K562 (cell line): ENCODE results near the gene KRT80. TPM values are rescaled to one million over a fixed set of nuclear protein-coding genes. Genes with fewer than 3 reads are reported as not detected.

ENCODE experiments used
- ATAC-seq: fragments of 200-7000 bp; cut with Tn5 transposase; 3 replicates; pipeline ENCODE4 v1.9.1; 2020; ENCODE audit warnings: moderate library complexity
- BruUV-seq: library from RNA; stranded (reverse); fragments of 400-500 nt; replicated peaks from 2 replicates; lab custom pipeline; 2021; lab: Mats Ljungman, UMichigan
- CTCF ChIA-PET: fragments of 300-600 bp; formaldehyde crosslinking; extraction: SDS; loops from one replicate; lab custom pipeline; 2021; ENCODE audit warnings: low intra/inter-chr PET ratio; lab: Yijun Ruan, JAX
- POLR2A ChIA-PET: fragments of 300-600, 350-650 bp; sonication (Branson Sonifier 250); formaldehyde crosslinking; extraction: SDS; loops from one replicate; lab custom pipeline; 2021; ENCODE audit warnings: antibody characterized with exemption, inconsistent platforms; lab: Yijun Ruan, JAX
- DNase-seq, 4 experiments: peaks; one replicate each; pipeline versions ENCODE4 v3.0.0 to v3.0.0-alpha.2; 2011 to 2018; ENCODE audit warnings: low spot score in 3 of 4, mixed read lengths in 3 of 4; ENCODE audit errors: extremely low read depth in 1 of 4
- FAIRE-seq: peaks from 2 replicates; lab custom pipeline; 2011; peaks lifted over from hg19 to GRCh38; lab: Jason Lieb, UNC
- H2AFZ ChIP-seq: 2 replicates; pipeline ENCODE4 v1.6.0; 2011; ENCODE audit warnings: low read depth, low read length, control low read depth, inconsistent platforms
- H3K27ac ChIP-seq: fragments of 200-600 bp; 3 replicates; pipeline ENCODE4 v1.8.0; 2011; ENCODE audit warnings: low read depth, mild to moderate bottlenecking, control low read depth, inconsistent platforms, low read length, moderate library complexity, mixed read lengths; ENCODE audit errors: extremely low read depth
- H3K27me3 ChIP-seq, 2 experiments: fragments of 300-600 bp in 1 of 2; 2 replicates in 1 of 2; 3 replicates in 1 of 2; pipeline versions ENCODE4 v1.6.0 to v1.8.0; 2011; ENCODE audit warnings: inconsistent platforms in 2 of 2, low read length in 2 of 2, mild to moderate bottlenecking in 1 of 2, mixed read lengths in 1 of 2, moderate library complexity in 1 of 2; ENCODE audit not compliant: control insufficient read depth in 2 of 2, insufficient read depth in 2 of 2
- H3K36me3 ChIP-seq: fragments of 300-600 bp; 3 replicates; pipeline ENCODE4 v1.8.0; 2011; ENCODE audit warnings: mild to moderate bottlenecking, low read length, inconsistent platforms; ENCODE audit not compliant: control insufficient read depth, insufficient read depth
- H3K4me1 ChIP-seq, 2 experiments: fragments of 200-600 bp in 1 of 2; replicated peaks in 1 of 2; 2 replicates in 1 of 2; 3 replicates in 1 of 2; pipeline versions ENCODE4 v1.5.1 to v1.8.0; 2011; ENCODE audit warnings: inconsistent platforms in 2 of 2, low read length in 2 of 2, mild to moderate bottlenecking in 1 of 2, mixed read lengths in 1 of 2, moderate library complexity in 1 of 2; ENCODE audit not compliant: control insufficient read depth in 2 of 2, insufficient read depth in 2 of 2
- H3K4me2 ChIP-seq: 2 replicates; pipeline ENCODE4 v1.6.1; 2011; ENCODE audit warnings: low read length, control low read depth, inconsistent platforms, mixed read lengths; ENCODE audit not compliant: insufficient read depth
- H3K4me3 ChIP-seq: fragments of 200-600 bp; sonication (generic), shearing (Covaris generic); 2 replicates; pipeline ENCODE4 v1.5.1; 2016; ENCODE audit warnings: control low read depth, inconsistent platforms
- H3K79me2 ChIP-seq: fragments of 200-600 bp; 3 replicates; pipeline ENCODE4 v1.8.0; 2011; ENCODE audit warnings: low read length, inconsistent platforms; ENCODE audit not compliant: control insufficient read depth, insufficient read depth
- H3K9ac ChIP-seq, 2 experiments: 2 replicates each; pipeline versions ENCODE4 v1.6.0 to v1.6.1; 2011; ENCODE audit warnings: low read depth in 2 of 2, low read length in 2 of 2, control low read depth in 1 of 2, inconsistent platforms in 1 of 2, mild to moderate bottlenecking in 1 of 2, mixed read lengths in 1 of 2; ENCODE audit not compliant: insufficient read depth in 1 of 2
- H3K9me1 ChIP-seq: one replicate; pipeline ENCODE4 v1.6.0; 2011; ENCODE audit warnings: inconsistent platforms, mild to moderate bottlenecking, low read length, moderate library complexity; ENCODE audit not compliant: control insufficient read depth, insufficient read depth
- H3K9me3 ChIP-seq: replicated peaks from 2 replicates; pipeline ENCODE4 v1.5.1; 2011; ENCODE audit warnings: low read depth, low read length, inconsistent platforms; ENCODE audit not compliant: control insufficient read depth, insufficient read depth
- H4K20me1 ChIP-seq: replicated peaks from 2 replicates; pipeline ENCODE4 v1.6.1; 2011; ENCODE audit warnings: low read length, inconsistent platforms, mixed read lengths; ENCODE audit not compliant: control insufficient read depth, insufficient read depth
- ATF7 ChIP-seq: fragments of 450-650 bp; IDR thresholded peaks from 2 replicates; pipeline ENCODE4 v1.7.1; 2014; ENCODE audit warnings: mild to moderate bottlenecking, moderate library complexity
- FOXA1 ChIP-seq: fragments of 450-650 bp; IDR thresholded peaks from 2 replicates; pipeline ENCODE4 v1.6.1; 2016; ENCODE audit warnings: mild to moderate bottlenecking, borderline replicate concordance
- MEF2D ChIP-seq: conservative IDR thresholded peaks from 2 replicates; pipeline ENCODE4 v1.6.1; 2016; ENCODE audit warnings: low read depth, missing genetic modification characterization, missing compliant biosample characterization
- RFX7 ChIP-seq: fragments of 250-450 bp; sonication (Bioruptor Pico); IDR thresholded peaks from 2 replicates; pipeline ENCODE4 v1.5.1; 2021; ENCODE audit warnings: mild to moderate bottlenecking
- WGBS: fragments of 100-300 bp; shearing (Covaris generic); methylation state at CpG from one replicate; pipeline ENCODE4 v1.1.6; 2016; ENCODE audit warnings: low coverage, mixed read lengths; ENCODE audit not compliant: insufficient coverage; ENCODE audit errors: missing lambda C conversion rate; 5-methylcytosine and 5-hydroxymethylcytosine counted together
- in situ Hi-C: fragments of 300-500 bp; cut with MboI; formaldehyde crosslinking; loops from 4 replicates; pipeline ENCODE4 v1.15.0; 2018; ENCODE audit warnings: inconsistent platforms, mixed read lengths
- intact Hi-C: fragments of 100-400 bp; cut with micrococcal nuclease; formaldehyde crosslinking; loops from 2 replicates; pipeline ENCODE4 v1.14.2; 2022
- polyA plus RNA-seq, 8 experiments: library from polyadenylated mRNA; depleted of rRNA in 4 of 8; stranded (reverse) in 5 of 8; unstranded in 3 of 8; fragments of >200 nt; fragmentation: Nextera tagmentation in 2 of 8; fragmentation: Illumina TruSeq in 1 of 8; extraction: Ambion mirVana in 2 of 8; extraction: Trizol in 1 of 8; gene quantifications; 2 replicates each; pipeline versions ENCODE4 v1.2.1 to v1.2.3, GENCODE V29; 2011 to 2014; ENCODE audit warnings: inconsistent platforms in 1 of 8, missing spikeins in 1 of 8
- total RNA-seq, 7 experiments: library from RNA; depleted of rRNA in 6 of 7; stranded (reverse); fragments of >200 nt in 6 of 7; fragmentation: Illumina TruSeq in 2 of 7; extraction: Trizol in 2 of 7; gene quantifications; 2 replicates each; pipeline versions ENCODE4 v1.2.1 to v1.2.3, GENCODE V29; 2011 to 2021; ENCODE audit warnings: low replicate concordance in 1 of 7

Gene KRT80
- total and polyA plus RNA-seq, 9 of the 15 experiments (the other 6 are each of a cell fraction or from before 2014, with no cell fraction given), result not detected

GRCh38 chr12:52204095-52204930 lies 12.5 kb upstream of the KRT80 start:
- no peak overlapping the region for H3K4me2 ChIP-seq
- DNase-seq (no peak), ATAC-seq (no peak), FAIRE-seq (no peak)
- H3K79me2 ChIP-seq, result no peaks in the 10 kb centered on the region
- peaks cover 0 to 3% of the 10 kb centered on the region in 2 experiments; a peak in 4 of 5 replicates for H3K4me1 ChIP-seq
- H2AFZ ChIP-seq, result no peak overlapping the region
- H4K20me1 ChIP-seq, result peaks cover 13% of the 10 kb centered on the region
- H3K36me3 ChIP-seq, result no peaks in the 10 kb centered on the region
- H3K27me3 ChIP-seq, result peaks cover 35 to 83% of the 10 kb centered on the region in 2 experiments; a peak in 4 of 5 replicates
- no peaks in the 10 kb centered on the region for H3K9me3 ChIP-seq
- peaks cover 4% of the 10 kb centered on the region for H3K9me1 ChIP-seq
- BruUV-seq, result no TSS peak
- WGBS, result under 1% methylated on average over 18 of the region's 18 CpGs
- H3K4me3 ChIP-seq, result no peak overlapping the region
- TF ChIP-seq FOXA1 (no peak), ATF7 (no peak), MEF2D (tag) (no peak), RFX7 (CRISPR knock-in tag) (no peak)
- intact Hi-C loops, result no loop called here
- no peak overlapping the region for H3K9ac ChIP-seq
- in situ Hi-C loops, result no loop called here
- H3K27ac ChIP-seq, result no peak overlapping the region
- CTCF ChIA-PET, result no interaction called here
- POLR2A ChIA-PET, result interaction anchor here (1.1 kb wide), 1 partner anchor 13 kb away, joined by 4 read pairs; the partner anchor contains the start of gene KRT80
